ENCODE results near the gene CDX1.
A peak's percentile ranks its signal among the peaks of the same experiment; 100 is the strongest.

The CDX1 gene

DNA sequence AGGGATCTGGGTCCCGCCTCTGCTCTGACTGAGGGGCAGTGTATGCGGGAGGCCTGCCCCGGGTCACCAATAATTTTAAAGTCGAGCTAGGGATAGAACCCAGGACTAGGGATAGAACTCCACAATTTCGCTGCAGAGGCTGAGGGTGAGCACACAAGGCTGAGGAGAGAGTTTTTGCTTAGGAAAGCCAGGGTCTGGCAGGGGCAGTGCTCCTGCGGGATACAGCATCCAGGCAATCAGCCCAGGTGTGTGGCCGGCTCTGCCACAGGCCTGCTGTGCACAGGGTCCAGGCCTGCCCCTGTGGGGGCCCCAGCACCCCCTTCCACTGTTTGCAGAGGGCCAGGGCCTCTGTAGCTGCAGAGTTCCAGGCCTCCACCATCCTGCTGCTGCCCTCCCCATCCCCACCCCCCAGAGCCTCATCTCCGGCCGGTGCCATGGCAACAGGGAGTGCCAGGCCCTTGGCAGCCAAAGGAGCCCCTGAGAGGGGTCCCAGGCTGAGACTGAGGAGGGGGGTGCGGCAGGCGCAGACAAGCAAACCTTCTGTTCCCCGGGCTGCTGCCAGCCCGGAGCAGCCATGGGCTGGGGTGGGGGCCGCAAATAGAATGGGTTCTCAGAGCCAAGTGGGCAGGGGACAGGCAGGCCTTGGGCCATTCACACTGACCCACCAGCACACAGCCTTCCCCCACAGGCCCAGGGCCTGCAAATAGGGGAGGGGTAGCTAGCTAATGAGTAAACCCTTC is 19.5 kb upstream of the CDX1 start:
- no peak for DNase-seq

DNA sequence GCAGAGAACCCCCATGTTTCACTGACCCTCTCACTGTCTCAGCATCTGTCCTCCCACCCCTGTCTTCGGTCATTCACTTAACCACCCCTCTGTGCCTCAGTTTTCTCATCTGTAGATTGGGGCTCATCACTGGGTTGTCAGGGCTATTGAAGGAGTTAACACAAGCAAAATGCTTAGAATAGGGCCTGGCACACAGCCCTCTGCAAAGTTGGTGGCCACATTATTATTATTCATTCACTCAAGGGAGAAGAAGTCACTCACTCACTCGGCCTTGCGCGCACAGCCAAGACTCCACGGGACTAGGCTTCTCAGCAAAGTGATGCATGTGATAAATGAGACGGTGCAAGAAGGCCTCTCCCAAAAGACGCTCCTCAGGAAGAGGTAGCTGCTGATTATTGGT is 18.9 kb upstream of the CDX1 start:
- no peak for DNase-seq

DNA sequence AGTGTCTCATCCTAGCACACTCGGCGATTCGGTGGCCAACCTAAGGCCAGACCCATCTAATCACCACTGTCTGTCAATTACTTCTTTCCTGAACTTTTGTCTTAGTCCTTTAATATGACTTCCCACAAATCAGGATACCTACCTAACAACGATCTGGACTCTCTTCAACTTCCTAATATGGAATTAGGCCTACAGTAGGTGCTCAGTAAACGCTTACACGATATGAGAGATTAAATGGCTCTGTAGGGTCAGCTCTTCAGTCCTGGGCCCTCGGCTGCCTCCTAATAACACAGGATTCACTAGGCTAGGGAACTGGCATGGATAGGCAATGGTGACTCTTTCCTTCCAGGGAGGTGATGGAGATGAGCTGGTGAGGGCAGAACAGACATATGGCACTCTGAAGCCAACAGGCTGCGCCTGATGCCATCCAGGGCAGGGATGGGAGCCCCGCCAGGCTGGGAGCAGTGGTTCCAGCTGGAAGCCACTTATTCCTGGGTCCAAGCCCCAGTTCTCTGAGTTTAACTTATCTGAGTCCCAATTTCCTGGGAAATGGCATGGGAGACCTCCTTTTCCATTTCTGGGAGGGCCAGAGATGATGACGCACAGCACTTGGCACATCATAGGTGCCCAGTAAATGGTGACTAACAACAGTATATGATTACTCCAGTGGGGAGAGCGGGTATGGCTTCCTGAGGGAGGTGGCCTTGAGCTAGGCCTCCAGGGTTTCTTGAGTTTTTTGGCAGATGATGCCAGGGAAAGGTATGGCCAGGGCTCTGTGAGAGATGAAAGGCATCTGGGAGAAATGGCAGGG is 18.3 kb upstream of the CDX1 start:
- no peak for DNase-seq

DNA sequence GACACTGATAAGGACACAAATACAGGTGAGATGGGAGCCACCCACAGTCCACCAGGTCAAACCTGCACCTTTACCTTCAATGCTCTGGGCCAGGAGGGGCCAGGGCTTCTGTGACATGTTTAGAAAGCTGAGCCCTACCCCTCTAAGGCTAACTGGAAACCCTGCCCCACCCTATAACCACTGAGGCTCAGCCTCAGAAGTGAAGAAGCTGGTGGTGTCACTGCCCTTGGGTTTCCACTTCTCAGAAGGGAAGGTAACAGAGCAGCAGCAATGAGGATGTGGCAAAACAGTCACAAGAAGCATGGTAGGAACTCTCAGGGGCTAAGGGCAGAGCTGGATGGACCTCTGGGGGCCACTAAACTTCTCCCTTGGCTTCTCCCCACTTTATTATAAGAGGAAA is 17.0 kb upstream of the CDX1 start:
- no peak for DNase-seq

DNA sequence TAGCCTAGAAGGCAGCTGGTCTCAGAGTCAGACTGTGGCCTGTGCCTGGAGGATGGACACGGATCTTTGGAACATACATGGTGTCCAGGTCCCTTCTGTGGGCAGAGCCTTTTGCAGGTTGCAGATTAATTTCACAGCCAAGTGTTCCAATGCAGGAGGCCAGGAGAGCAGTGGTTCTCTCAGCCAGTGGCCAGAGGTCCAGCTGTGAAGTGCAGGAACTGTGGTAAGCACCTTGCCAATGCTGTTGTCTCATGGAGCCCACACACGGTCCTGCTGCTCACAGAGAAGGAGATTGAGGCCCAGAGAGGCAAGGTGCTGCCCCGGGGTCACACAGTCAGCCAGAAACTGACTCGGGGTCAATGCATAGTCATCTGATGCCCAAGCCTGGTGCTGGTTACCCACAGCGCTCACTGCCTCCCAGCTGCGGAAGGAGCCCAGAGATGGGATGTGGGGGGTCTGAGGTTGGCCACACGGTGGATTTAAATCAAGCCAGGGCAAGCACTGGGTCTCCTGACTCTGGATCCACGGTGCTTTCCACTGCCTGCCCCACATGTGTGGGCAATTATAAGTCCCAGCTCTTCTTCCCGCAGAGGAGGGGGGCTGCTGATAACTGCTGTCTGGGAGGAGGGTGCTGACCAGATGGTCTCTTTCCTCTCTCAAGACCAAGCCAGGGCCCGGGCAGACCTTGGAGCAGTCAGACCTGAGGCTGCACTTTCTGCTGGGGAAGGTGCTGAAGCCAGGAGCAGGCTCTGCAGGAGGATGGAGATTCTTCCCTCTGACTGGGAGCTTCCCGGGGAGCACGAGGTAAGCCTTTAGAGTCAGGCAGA is 13.7 kb upstream of the CDX1 start:
- DNase-seq = no peak

DNA sequence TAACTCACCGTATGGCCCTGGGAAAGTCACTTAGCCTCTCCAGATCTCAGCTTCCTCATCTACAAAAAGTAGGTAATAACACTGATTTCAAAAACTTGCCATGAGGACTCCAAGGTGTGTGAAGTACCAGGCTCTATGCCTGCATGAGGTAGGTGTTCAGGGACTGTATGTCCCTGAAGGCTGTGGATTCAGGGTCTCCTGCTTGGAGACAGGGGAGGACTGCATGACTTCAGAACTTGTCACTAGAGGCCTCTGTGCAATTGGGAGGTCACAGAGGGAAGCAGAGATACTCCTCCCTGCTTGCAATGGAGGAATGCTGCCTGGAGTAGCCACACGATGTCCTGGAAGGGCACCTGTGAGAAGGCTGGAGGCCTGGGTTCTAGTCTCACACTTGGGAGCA is 13.1 kb upstream of the CDX1 start:
- DNase-seq = no peak

DNA sequence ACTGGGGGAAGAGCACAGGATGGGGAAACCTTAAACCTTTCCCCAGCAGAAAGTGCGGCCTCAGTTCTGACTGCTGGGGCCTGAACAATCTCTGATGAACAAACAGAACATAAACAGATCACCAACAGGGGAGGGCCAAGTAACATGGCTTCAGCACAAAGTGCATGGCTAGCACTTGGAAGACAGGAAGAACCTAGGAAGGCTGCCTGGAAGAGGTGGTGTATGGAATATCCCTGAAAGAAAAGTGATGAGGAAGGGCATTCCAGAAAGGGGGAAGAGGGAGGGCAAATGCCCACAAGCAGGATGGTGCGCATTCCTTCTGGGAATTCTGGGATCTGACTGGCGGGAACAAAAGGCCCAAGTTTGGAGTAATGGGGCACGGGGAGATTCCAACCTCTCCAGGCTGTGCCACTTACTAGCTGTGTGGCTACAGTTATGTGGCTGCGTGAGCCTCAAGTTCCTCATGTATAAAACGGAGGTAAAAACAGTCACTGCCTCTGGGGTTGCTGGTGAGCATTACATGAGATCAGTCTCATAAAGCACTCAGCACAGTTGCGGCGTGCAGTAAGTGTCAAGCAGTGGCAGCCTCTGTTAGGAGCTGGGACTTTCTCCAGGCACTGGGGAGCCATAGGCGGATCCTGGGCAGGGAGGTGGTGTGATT is 12.5 kb upstream of the CDX1 start:
- no peak for DNase-seq

DNA sequence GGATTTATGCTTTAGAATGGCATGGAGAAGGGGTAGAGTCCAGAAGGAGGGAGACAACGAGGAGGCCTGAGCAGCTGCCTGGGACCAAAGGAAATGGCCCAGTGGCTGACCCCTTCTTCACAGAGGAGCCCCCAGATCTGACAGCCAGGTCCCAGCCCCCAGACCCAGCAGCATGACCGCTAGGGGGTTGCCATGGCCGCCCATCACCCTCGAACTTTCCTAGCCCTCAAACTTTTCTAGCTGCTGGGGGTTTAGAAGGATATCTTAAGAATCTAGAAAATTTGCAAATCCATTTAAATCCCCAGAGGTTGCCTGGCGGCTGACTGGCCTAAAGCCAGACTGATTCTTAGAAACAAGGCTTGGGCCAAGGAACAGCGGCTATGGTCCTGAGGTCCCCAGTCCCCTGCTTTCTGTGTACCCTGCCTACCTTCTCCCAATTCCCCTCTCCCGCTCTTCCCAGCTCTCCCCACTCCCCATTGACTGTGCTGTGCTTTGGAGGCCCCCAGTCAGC is 11.9 kb upstream of the CDX1 start:
- no peak for DNase-seq

DNA sequence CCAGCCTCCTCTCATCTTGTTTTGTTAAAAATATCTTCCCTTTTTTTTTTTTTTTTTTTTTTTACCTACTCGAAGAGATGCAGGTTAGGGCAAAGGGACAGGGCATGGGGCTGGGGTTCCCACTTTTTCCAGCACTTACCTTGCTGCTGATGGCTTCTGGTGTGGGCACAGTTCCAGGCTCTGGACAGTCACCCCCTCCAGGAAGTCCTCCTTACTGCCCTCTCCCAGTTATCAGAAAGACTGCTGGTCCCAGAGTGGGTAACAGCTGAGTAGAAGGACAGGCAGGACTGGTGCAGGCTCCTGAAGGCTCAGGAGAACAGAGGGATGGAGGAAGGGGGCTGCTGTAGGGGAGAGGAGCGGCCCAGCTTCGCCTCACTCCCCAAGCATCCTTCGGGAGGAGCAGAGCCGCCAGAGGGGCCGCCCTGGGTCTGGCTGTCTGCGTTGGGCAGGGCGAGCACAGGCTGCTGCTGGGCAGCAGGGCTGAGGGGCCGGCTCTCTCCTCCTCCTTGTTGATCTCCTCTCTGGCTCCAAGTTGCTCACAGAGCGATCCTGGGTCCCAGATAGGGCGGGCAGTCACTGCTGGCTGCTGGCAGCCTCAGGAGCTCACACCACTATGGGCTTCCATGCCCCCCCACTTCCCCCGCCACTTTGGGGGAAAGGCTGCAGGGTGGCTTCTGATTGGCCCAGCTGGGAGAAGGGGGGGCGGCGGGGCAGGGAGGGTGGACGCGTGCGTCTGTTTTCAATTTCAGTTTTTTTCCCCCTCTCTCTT is 11.1 kb upstream of the CDX1 start, which contains the start of gene PDGFRB:
Gene PDGFRB, minus strand, starts transcription at position 588 of the 769 bp plus-strand sequence. CDS start 18,798 bp downstream, outside the sequence.
- DNase-seq = peak in 1 of 2 donors; percentile 32

DNA sequence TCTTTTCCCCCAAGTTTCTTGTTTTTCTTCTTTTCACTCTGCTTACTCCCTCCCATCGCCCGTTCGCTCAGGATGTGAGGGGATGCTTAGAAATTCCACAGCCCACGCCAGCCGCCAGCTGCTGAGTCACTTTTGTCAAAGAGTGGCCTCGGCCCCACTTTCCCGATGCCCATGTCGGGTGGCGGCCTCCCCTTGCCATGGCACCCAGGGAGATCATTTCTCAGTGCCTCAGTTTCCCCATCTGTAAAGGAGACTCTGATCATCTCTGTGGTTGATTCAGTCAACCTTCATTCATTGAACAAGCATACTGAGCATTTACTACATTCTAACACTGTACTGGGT is 10.6 kb upstream of the CDX1 start:
- DNase-seq = no peak

DNA sequence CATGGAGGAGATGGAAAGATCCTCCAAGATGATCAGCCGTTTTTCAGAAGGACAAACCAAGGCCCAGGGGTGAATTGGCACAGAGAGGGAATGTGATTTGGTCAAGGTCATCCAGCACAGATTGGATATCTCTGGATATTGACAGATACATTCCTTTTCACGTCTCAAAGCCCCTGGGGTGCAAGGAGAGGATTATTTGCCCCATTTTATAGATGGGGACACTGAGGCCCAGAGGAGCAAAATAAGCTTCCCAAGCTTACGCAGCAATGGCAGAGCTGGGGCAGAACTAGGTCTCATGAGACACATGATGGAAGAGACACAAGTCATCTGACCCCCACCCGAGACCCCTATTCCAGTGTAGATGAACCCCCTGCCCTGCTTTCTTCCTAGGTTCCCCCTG is 10.0 kb upstream of the CDX1 start:
- no peak for DNase-seq

DNA sequence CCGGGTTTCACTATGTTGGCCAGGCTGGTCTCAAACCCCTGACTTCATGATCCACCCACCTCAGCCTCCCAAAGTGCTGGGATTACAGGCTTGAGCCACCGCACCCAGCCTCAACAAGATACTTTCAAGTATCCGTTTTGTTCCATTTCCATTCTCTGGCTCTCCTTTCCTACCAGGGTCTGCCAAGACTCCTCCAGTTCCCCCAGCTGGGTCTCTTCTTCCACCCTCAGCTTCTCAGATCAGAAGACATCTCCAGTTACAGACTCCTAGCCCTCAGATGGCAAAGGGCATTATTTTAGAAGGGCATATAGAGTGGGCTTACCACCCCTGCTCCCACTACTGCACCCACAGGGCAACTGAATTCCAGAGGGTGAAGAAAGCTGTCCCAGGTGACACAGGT is 9.4 kb upstream of the CDX1 start:
- no peak for DNase-seq

DNA sequence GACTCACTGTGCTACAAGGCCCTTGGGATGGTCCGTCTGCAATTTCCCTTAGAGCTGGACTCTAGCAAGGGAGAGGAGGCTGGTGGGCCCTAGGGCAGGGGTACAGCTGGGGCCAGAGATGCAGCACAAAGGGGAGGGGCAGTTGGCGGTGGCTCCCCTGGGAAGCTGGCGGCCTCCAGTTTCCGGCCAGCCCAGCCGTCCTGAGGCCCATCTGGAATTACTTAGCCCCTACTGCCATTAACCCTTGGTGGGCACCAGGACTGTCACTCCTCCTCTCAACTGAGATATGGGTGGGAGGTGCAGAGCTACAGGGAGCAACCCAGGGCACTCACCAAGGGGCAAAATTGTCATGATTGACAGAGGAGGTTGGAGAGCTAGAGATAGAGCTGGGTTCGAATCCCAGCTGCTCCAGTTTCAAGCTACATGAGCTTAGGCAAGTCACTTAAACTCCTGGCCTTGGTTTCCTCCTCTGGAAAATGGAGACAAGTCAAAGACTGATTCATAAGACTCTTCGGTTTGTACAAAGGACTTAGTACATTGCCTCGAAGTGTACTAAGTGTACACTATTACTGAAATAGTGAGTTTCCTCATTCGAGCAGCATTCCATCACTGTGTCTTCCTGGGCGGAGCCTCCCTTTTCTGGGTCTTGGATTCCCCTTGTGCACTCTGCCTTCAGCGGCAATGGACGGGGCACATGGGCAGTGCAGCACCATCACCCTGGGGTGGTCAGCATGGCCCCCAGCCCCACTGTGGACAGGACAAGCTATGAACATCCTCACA is 8.2 kb upstream of the CDX1 start:
- no peak for DNase-seq

DNA sequence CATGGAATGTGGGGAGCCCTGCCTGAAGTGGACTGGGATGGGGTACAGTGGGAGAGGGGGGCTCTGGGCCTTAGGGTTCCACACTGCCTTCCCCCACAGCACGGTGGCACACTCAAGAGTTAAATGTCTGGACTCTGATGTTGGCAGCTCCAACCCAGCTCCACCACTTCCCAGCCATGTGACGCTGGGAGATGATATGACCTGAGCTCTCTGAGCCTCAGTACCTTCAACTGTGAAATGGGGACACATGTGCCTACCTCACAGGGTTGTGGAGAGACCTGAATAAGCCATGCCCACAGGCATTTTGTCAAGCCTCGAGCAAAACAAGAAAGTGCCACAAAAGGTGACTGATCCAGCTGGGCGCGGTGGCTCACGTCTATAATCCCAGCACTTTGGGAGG is 7.5 kb upstream of the CDX1 start:
- no peak for DNase-seq

DNA sequence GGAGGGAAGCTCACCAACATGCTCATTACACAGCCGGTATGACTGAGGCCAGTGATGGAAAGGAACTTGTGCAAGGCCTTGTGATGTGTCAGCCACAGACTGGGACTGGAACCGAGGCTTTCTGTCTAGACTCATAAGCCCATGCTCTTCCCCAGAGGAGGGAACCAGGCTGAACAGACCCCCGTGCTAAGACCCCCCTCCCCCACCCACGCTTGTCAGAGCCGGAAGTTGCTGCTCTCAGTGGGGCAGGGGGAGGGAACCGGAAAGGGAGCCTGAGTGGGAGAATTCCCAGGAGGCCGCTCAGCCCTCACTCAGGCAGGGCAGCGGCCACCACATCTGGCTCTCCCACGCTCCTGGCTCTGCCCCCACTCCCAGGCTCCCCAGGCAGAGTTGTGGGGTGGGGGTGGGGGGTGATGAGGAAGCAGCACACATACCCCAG is 6.8 kb upstream of the CDX1 start:
- DNase-seq = no peak

DNA sequence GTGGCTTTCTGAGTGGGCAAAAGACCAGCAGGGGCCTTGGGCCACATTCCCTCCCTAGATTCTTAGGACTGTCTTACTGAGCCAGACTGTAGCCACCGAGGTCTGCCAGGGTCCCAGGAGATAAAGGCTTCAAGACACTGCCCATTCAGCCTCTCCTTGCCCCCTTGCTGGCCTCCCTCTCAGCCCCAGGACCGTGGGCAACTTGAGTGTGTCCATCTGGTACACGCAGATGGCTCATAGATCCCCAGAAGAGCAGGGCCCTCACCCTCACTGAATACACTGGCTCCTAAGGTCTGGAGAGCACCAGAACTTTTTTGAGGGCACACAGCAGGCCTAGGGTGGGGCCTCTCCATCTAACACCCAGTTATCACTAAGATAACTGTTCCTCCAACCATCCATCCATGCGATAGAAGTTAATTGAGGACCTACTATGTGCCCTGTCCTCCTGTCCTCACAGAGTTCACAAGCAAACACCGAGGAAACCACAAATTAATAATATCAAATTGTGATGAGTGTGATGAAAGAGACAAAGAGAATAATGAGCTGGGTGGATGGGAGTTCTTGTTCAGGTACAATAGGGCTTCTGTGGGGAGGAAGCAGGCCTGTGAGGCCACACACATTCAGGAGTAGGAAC is 6.0 kb upstream of the CDX1 start:
- no peak for DNase-seq

DNA sequence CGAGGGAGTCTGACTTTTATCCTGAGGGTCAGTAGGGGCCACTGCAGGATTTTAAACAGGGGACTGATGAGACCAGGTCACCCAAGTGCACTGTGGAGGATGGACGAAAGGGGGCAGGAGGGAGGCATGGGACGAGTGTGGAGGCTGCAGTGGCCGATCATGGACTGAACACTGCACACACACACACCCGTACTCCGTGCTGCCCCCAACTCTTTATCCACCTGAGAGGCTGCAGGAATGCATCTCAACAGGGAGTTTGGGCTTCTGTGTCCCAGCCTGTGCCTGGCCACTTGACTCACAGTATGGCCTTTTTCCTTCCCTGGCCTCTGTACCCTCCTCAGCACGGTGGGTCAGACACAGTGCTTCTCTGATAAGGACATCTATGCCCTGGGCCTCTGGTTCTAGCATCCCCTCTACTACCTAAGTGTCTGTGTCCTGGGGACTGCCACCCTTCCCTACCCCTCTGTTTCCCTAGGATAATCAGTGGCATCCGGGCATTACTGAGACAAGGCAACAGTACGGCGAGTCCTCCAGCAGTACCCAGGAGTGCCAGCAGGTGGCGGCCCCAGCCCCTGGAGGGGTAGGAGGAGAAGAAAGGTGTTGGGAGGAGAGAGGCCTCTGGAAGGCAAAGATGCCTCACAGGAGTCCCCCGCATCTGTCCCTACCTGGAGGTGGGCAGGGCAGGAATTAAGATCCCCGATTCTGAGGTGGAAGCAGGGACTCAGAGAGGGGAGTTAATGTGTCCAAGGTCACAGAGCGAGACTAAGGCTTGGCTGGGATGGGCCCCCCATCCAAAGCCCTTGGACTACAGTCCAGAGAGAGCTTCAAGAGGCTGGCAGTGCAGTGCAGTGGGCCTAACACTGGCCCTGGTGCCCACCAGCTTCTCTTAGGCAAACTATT is 5.1 kb upstream of the CDX1 start:
- peak; percentile 42 to 45 for DNase-seq

DNA sequence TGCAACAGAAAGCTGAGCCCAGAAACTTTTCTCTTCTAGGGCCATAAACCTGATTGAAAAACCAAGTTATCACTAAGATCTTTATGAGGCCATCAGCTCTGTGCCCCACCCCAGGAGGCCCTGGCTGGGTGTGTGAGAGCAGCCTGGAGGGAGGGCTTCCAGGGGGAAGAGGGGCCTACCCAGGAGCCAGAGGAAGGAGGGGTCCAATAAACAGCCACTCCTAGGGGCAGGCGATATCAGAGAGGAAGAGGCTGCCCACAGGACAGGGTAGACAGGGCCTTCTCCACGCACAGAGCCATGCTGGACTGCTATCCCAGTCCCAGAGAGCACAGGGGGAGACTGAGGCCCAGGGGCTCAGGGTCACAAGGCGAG is 4.5 kb upstream of the CDX1 start:
- no peak for DNase-seq

DNA sequence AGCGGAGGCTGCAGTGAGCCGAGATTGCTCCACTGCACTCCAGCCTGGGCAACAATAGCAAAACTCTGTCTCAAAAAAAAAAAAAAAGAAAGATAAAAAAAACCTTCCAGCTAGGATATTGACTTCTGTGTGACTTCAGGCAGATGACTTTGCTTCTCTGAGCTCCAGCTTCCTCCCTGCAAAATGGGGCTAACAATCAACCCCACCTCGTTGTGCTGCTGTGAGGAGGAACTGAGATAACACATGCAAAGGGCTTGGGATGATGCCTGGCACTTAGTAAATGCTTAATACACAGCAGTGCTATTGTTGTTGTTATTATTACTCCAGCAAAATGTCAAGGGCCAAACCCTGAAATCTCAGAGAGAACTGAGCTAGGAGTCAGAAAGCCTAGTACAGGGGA is 3.5 kb upstream of the CDX1 start:
- no peak for DNase-seq
